Keratinocyte (primary cell): ENCODE data around the gene ISX. TPM values are rescaled to one million over a fixed set of nuclear protein-coding genes. Genes with fewer than 3 reads are reported as not detected.

ENCODE experiments used
- DNase-seq: peaks from one replicate; pipeline ENCODE4 v3.0.0-alpha.2; 2011; ENCODE audit warnings: low read depth, missing footprints, low spot score
- FAIRE-seq: peaks from 2 replicates; lab custom pipeline; 2011; peaks lifted over from hg19 to GRCh38; lab: Jason Lieb, UNC
- H2AFZ ChIP-seq: 2 replicates; pipeline ENCODE4 v1.6.0; 2012; ENCODE audit warnings: low read length, control low read depth, inconsistent platforms; ENCODE audit not compliant: control insufficient read depth
- H3K27ac ChIP-seq: 2 replicates; pipeline ENCODE4 v1.5.1; 2011; ENCODE audit warnings: low read length; ENCODE audit not compliant: control insufficient read depth, insufficient read depth
- H3K27me3 ChIP-seq: 3 replicates; pipeline ENCODE4 v1.6.0; 2011; ENCODE audit warnings: low read length; ENCODE audit not compliant: control insufficient read depth, insufficient read depth; ENCODE audit errors: extremely low read depth
- H3K36me3 ChIP-seq, 2 experiments: 2 replicates in 1 of 2; 3 replicates in 1 of 2; pipeline ENCODE4 v1.5.1; 2011; ENCODE audit warnings: low read length in 2 of 2, mild to moderate bottlenecking in 1 of 2; ENCODE audit not compliant: control insufficient read depth in 2 of 2, insufficient read depth in 2 of 2; ENCODE audit errors: extremely low read depth in 1 of 2
- H3K4me1 ChIP-seq: 3 replicates; pipeline ENCODE4 v1.5.1; 2011; ENCODE audit warnings: low read length; ENCODE audit not compliant: control insufficient read depth, insufficient read depth; ENCODE audit errors: extremely low read depth
- H3K4me2 ChIP-seq: 3 replicates; pipeline ENCODE4 v1.6.0; 2011; ENCODE audit warnings: low read depth, low read length; ENCODE audit not compliant: control insufficient read depth, insufficient read depth; ENCODE audit errors: extremely low read depth
- H3K4me3 ChIP-seq, 3 experiments: fragments of 200-600 bp in 1 of 3; sonication (generic) in 1 of 3; 2 replicates in 2 of 3; 3 replicates in 1 of 3; pipeline ENCODE4 v1.5.1; 2011 to 2016; ENCODE audit warnings: low read length in 3 of 3, mild to moderate bottlenecking in 3 of 3, control low read depth in 2 of 3, inconsistent platforms in 1 of 3, low read depth in 1 of 3, mixed read lengths in 1 of 3, mixed run types in 1 of 3, moderate library complexity in 1 of 3; ENCODE audit not compliant: control insufficient read depth in 2 of 3, insufficient read depth in 2 of 3; ENCODE audit errors: extremely low read depth in 1 of 3
- H3K79me2 ChIP-seq: 2 replicates; pipeline ENCODE4 v1.6.0; 2012; ENCODE audit warnings: low read length; ENCODE audit not compliant: control insufficient read depth, insufficient read depth
- H3K9ac ChIP-seq: 3 replicates; pipeline ENCODE4 v1.6.0; 2011; ENCODE audit warnings: low read length; ENCODE audit not compliant: control insufficient read depth, insufficient read depth; ENCODE audit errors: extremely low read depth
- H3K9me1 ChIP-seq: 3 replicates; pipeline ENCODE4 v1.6.0; 2011; ENCODE audit warnings: low read length; ENCODE audit not compliant: control insufficient read depth, insufficient read depth; ENCODE audit errors: extremely low read depth
- H3K9me3 ChIP-seq: 2 replicates; pipeline ENCODE4 v1.5.1; 2012; ENCODE audit warnings: low read depth, low read length; ENCODE audit not compliant: control insufficient read depth
- H4K20me1 ChIP-seq: 3 replicates; pipeline ENCODE4 v1.6.0; 2011; ENCODE audit warnings: low read length; ENCODE audit not compliant: control insufficient read depth, insufficient read depth; ENCODE audit errors: extremely low read depth
- EZH2 ChIP-seq: IDR thresholded peaks from one replicate; pipeline ENCODE4 v1.6.1; 2012; ENCODE audit warnings: inconsistent platforms, mild to moderate bottlenecking, low read length, moderate library complexity
- dilution Hi-C: fragments of 300-500 bp; cut with MboI; formaldehyde crosslinking; loops from one replicate; pipeline ENCODE4 v1.7.0; 2020; ENCODE audit warnings: low sequenced_read_pairs; ENCODE audit not compliant: extremely low pct_ligation_motif_present
- polyA plus RNA-seq, 5 experiments: library from polyadenylated mRNA; depleted of rRNA in 3 of 5; stranded (reverse) in 3 of 5; stranded (forward) in 1 of 5; unstranded in 1 of 5; fragments of >200 nt; gene quantifications; 1 replicate in 1 of 5; 2 replicates in 3 of 5; 3 replicates in 1 of 5; pipeline versions ENCODE4 v1.2.1 to v1.2.3, GENCODE V29; 2011 to 2012; ENCODE audit warnings: missing spikeins in 2 of 5, low read depth in 1 of 5, low replicate concordance in 1 of 5
- TF ChIP-seq, protein P1 (sequence below), 3 experiments: IDR thresholded peaks in 1 of 3; conservative IDR thresholded peaks in 1 of 3; optimal IDR thresholded peaks in 1 of 3; 2 replicates in 2 of 3; 3 replicates in 1 of 3; pipeline versions ENCODE3 to v1.5.1; 2011; ENCODE audit warnings: low read length in 3 of 3, mild to moderate bottlenecking in 3 of 3, moderate library complexity in 2 of 3, control low read depth in 1 of 3, inconsistent platforms in 1 of 3; ENCODE audit not compliant: insufficient read depth in 2 of 3; ENCODE audit errors: extremely low read depth in 1 of 3

The ISX gene
- polyA plus RNA-seq, 1 donor (not counting 4 experiments of a cell fraction or from before 2014, with no cell fraction given): not detected

DNA sequence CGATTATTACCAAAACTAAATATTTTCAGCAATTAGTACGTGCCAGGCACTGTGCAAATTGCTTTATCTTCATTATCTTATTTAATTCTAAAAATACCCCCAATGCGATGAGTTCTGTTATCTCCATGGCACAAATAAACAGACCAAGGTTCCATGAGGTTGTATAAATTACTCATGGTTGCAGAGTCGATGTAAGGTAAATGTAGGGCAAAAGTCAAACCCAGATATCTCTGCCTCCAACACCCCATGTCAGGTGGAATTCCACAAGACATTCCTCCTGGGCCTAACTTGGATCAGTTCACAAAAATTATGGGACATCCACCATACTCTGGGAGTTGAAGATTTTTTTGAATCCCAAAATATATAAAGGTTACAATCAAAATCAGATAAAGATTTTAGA, 43.7 kb downstream of the ISX start:
- Histone ChIP-seq H2AFZ (no peak overlapping the region), H3K27me3 (peaks cover 5% of the 10 kb centered on the region), H3K36me3 (no peaks in the 10 kb centered on the region), H3K79me2 (no peaks in the 10 kb centered on the region), H3K9me1 (no peaks in the 10 kb centered on the region), H4K20me1 (no peaks in the 10 kb centered on the region), H3K4me3 (no peak overlapping the region), H3K4me2 (no peak overlapping the region), H3K9me3 (no peaks in the 10 kb centered on the region), H3K27ac (no peak overlapping the region), H3K9ac (no peak overlapping the region), H3K4me1 (no peaks in the 10 kb centered on the region)
- DNase-seq (no peak), FAIRE-seq (no peak)
- no peak for TF ChIP-seq EZH2
- TF ChIP-seq, protein P1, sequence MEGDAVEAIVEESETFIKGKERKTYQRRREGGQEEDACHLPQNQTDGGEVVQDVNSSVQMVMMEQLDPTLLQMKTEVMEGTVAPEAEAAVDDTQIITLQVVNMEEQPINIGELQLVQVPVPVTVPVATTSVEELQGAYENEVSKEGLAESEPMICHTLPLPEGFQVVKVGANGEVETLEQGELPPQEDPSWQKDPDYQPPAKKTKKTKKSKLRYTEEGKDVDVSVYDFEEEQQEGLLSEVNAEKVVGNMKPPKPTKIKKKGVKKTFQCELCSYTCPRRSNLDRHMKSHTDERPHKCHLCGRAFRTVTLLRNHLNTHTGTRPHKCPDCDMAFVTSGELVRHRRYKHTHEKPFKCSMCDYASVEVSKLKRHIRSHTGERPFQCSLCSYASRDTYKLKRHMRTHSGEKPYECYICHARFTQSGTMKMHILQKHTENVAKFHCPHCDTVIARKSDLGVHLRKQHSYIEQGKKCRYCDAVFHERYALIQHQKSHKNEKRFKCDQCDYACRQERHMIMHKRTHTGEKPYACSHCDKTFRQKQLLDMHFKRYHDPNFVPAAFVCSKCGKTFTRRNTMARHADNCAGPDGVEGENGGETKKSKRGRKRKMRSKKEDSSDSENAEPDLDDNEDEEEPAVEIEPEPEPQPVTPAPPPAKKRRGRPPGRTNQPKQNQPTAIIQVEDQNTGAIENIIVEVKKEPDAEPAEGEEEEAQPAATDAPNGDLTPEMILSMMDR (optimal IDR thresholded peaks at IDR 0.05 in 1 of 3, IDR thresholded peaks at IDR 0.05 in 1 of 3, conservative IDR thresholded peaks at IDR 0.05 in 1 of 3; ENCODE audit: extremely low read depth in 1 of 3, insufficient read depth in 2 of 3, low read length in 3 of 3): no peak
- dilution Hi-C loops: no loop called here

- FAIRE-seq (no peak), DNase-seq (no peak)
- Histone ChIP-seq H4K20me1 (no peaks in the 10 kb centered on the region), H3K4me2 (no peak overlapping the region), H2AFZ (no peak overlapping the region), H3K36me3 (no peaks in the 10 kb centered on the region), H3K4me1 (no peaks in the 10 kb centered on the region), H3K9me1 (no peaks in the 10 kb centered on the region), H3K9me3 (no peaks in the 10 kb centered on the region), H3K79me2 (no peaks in the 10 kb centered on the region), H3K27me3 (peaks cover 5% of the 10 kb centered on the region), H3K27ac (no peak overlapping the region), H3K4me3 (no peak overlapping the region), H3K9ac (no peak overlapping the region)
- dilution Hi-C loops: no loop called here
- TF ChIP-seq, protein P1 (optimal IDR thresholded peaks at IDR 0.05 in 1 of 3, IDR thresholded peaks at IDR 0.05 in 1 of 3, conservative IDR thresholded peaks at IDR 0.05 in 1 of 3; ENCODE audit: extremely low read depth in 1 of 3, insufficient read depth in 2 of 3, low read length in 3 of 3): no peak
- TF ChIP-seq EZH2: no peak
Measured at GRCh38 chr22:35111244-35111643, 45.3 kb downstream of the ISX start.
